ENCODE data around the gene RASA3.
"Not testable (repeated sequence)": the region's sequence is repeated elsewhere in the genome, so short reads cannot be mapped to it uniquely, and the experiment has no call there.

DNA sequence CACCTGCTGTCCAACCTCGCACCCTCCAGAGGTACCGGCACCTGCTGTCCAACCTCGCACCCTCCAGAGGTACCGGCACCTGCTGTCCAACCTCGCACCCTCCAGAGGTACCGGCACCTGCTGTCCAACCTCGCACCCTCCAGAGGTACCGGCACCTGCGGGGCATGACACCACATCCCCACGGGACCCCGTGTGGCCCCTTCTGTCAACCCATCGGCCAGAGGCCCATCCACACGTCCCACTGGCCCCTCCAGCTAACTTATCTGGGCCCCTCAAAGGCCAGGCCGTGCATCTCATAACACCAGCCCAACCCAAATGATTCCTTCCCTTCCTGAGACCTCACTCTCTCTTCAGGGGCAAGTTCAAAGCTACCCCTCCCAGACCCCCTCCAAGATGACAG is 6.3 kb downstream of the RASA3 start:
- TF ChIP-seq, protein P1, sequence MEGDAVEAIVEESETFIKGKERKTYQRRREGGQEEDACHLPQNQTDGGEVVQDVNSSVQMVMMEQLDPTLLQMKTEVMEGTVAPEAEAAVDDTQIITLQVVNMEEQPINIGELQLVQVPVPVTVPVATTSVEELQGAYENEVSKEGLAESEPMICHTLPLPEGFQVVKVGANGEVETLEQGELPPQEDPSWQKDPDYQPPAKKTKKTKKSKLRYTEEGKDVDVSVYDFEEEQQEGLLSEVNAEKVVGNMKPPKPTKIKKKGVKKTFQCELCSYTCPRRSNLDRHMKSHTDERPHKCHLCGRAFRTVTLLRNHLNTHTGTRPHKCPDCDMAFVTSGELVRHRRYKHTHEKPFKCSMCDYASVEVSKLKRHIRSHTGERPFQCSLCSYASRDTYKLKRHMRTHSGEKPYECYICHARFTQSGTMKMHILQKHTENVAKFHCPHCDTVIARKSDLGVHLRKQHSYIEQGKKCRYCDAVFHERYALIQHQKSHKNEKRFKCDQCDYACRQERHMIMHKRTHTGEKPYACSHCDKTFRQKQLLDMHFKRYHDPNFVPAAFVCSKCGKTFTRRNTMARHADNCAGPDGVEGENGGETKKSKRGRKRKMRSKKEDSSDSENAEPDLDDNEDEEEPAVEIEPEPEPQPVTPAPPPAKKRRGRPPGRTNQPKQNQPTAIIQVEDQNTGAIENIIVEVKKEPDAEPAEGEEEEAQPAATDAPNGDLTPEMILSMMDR (conservative IDR thresholded peaks at IDR 0.05; ENCODE audit: low read length): not testable (repeated sequence)
- not testable (repeated sequence) for TF ChIP-seq EZH2phosphoT487 (IDR thresholded peaks at IDR 0.05; ENCODE audit: borderline replicate concordance, low read depth, low read length)
